Endodermal cell (in vitro differentiated cells): Measurements from ENCODE around the gene MAPKAPK2. TPM values are rescaled to one million over a fixed set of nuclear protein-coding genes. Genes with fewer than 3 reads are reported as not detected.
A peak's percentile ranks its signal among the peaks of the same experiment; 100 is the strongest.

ENCODE experiments used
- DNase-seq: peaks from one replicate; pipeline ENCODE4 v3.0.0-alpha.2; 2017
- H3K27ac ChIP-seq: 2 replicates; pipeline ENCODE4 v1.5.1; 2013; ENCODE audit warnings: mild to moderate bottlenecking, low read depth, low read length, moderate library complexity
- H3K27me3 ChIP-seq: 2 replicates; pipeline ENCODE4 v1.6.1; 2013; ENCODE audit warnings: mild to moderate bottlenecking, low read length, moderate library complexity; ENCODE audit not compliant: insufficient read depth, control insufficient read depth, poor library complexity, severe bottlenecking
- H3K36me3 ChIP-seq: 2 replicates; pipeline ENCODE4 v1.7.0; 2013; ENCODE audit warnings: mild to moderate bottlenecking, low read length, moderate library complexity; ENCODE audit not compliant: control insufficient read depth, insufficient read depth
- H3K4me1 ChIP-seq: one replicate; pipeline ENCODE4 v1.7.0; 2013; ENCODE audit warnings: low read length; ENCODE audit not compliant: control insufficient read depth, insufficient read depth
- H3K4me3 ChIP-seq: 2 replicates; pipeline ENCODE4 v1.5.1; 2013; ENCODE audit warnings: mild to moderate bottlenecking, low read length, moderate library complexity
- H3K9ac ChIP-seq: 2 replicates; pipeline ENCODE4 v1.6.1; 2013; ENCODE audit warnings: mild to moderate bottlenecking, low read length, moderate library complexity; ENCODE audit not compliant: poor library complexity, severe bottlenecking; ENCODE audit errors: extremely low read depth
- H3K9me3 ChIP-seq: 2 replicates; pipeline ENCODE4 v1.6.1; 2013; ENCODE audit warnings: mild to moderate bottlenecking, low read length, moderate library complexity; ENCODE audit not compliant: control insufficient read depth
- H3K27ac Mint-ChIP-seq: 2 replicates; pipeline ENCODE4 v1.8.0; 2020; ENCODE audit warnings: mixed read lengths
- H3K27me3 Mint-ChIP-seq: 2 replicates; pipeline ENCODE4 v1.8.0; 2021; ENCODE audit warnings: mild to moderate bottlenecking, mixed read lengths; ENCODE audit not compliant: insufficient read depth
- H3K36me3 Mint-ChIP-seq: 2 replicates; pipeline ENCODE4 v1.8.0; 2020; ENCODE audit warnings: low read depth, mixed read lengths
- H3K4me1 Mint-ChIP-seq: 2 replicates; pipeline ENCODE4 v1.8.0; 2020; ENCODE audit warnings: mixed read lengths
- H3K4me3 Mint-ChIP-seq: 2 replicates; pipeline ENCODE4 v1.8.0; 2020; ENCODE audit warnings: mild to moderate bottlenecking, moderate library complexity, mixed read lengths
- H3K9me3 Mint-ChIP-seq: 2 replicates; pipeline ENCODE4 v1.8.0; 2020; ENCODE audit warnings: mild to moderate bottlenecking, mixed read lengths
- CTCF ChIP-seq: fragments of 200-600 bp; sonication (generic); conservative IDR thresholded peaks from 2 replicates; pipeline ENCODE4 v1.5.0; 2021; ENCODE audit warnings: antibody characterized with exemption, mild to moderate bottlenecking
- whole genome bisulfite sequencing, 2 experiments: methylation state at CpG; one replicate each; pipeline versions ENCODE4 v1.1.5 to v1.1.7; 2013; ENCODE audit warnings: missing lambda C conversion rate in 2 of 2, mixed read lengths in 1 of 2; ENCODE audit not compliant: insufficient coverage in 1 of 2, insufficient read length in 1 of 2; 5-methylcytosine and 5-hydroxymethylcytosine counted together
- total RNA-seq, 2 donors: library from RNA; stranded (reverse); fragmentation: NEBNext Ultra II Directional in 1 of 2; extraction: Animal tissue kit (Norgen Biotek cat#: 25700) in 1 of 2; gene quantifications; 2 replicates in 1 of 2; 3 replicates in 1 of 2; pipeline ENCODE4 v1.2.1, GENCODE V29; 2021

MAPKAPK2 gene
- total RNA-seq, 2 donors from 2014 or later, result 72.8 to 79.7 TPM

DNA sequence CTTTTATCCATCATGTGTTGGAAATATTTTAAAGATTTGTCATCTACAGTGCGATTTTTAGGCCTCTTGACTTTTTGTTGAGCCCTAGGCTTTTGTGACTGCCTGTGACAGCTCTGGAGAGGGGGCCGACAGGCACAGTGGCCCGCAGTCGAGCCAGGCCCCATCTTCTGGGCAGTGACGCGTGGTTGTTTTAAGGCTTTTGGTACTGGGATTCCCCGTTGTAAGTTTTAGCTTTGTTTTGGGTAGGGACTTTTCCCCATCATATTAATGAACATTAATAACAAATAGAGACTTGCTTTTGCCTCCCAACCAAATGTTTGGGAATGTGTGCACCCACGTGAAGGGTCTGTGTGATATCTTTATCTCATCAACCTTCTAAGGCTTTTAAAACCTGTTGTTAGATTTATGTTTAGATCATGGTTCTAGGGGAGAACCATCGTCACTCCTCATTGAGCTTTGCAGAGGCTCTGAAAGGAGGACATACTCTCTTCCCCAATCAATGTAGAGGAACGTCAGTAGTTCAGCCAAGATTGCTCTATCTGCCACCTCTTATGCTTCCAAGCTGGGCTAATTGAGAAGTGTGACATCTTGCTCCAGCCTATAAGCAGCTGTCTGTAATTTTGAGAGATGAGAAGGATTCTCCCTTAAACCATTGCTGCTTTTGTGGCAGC lies 34.6 kb downstream of the MAPKAPK2 start:
- Histone ChIP-seq H3K27ac (no peak overlapping the region), H3K4me3 (no peak overlapping the region), H3K9ac (no peak overlapping the region), H3K9me3 (no peaks in the 10 kb centered on the region), H3K36me3 (no peaks in the 10 kb centered on the region), H3K27me3 (no peaks in the 10 kb centered on the region), H3K4me1 (peaks cover 10% of the 10 kb centered on the region)
- Mint-ChIP-seq H3K4me3 (no peak overlapping the region), H3K27ac (no peak overlapping the region), H3K4me1 (peaks cover 34% of the 10 kb centered on the region), H3K36me3 (no peaks in the 10 kb centered on the region), H3K9me3 (no peaks in the 10 kb centered on the region), H3K27me3 (no peaks in the 10 kb centered on the region)
- 93 to 97% methylated on average over 3 to 10 of the region's 10 CpGs for WGBS, 2 experiments
- no peak for DNase-seq
- no peak for TF ChIP-seq CTCF

- Mint-ChIP-seq H3K27ac (no peak overlapping the region), H3K36me3 (no peaks in the 10 kb centered on the region), H3K9me3 (no peaks in the 10 kb centered on the region), H3K27me3 (no peaks in the 10 kb centered on the region), H3K4me1 (peaks cover 33% of the 10 kb centered on the region), H3K4me3 (no peak overlapping the region)
- Histone ChIP-seq H3K9me3 (no peaks in the 10 kb centered on the region), H3K4me3 (no peak overlapping the region), H3K4me1 (peaks cover 10% of the 10 kb centered on the region), H3K27me3 (no peaks in the 10 kb centered on the region), H3K9ac (no peak overlapping the region), H3K36me3 (no peaks in the 10 kb centered on the region), H3K27ac (no peak overlapping the region)
- 94 to 100% methylated on average over 1 of the region's 1 CpG for whole genome bisulfite sequencing, 2 experiments
- no peak for TF ChIP-seq CTCF
- no peak for DNase-seq
Measured at GRCh38 chr1:206721454-206721853, 36.7 kb downstream of the MAPKAPK2 start.

- Mint-ChIP-seq H3K36me3 (no peaks in the 10 kb centered on the region), H3K9me3 (no peaks in the 10 kb centered on the region), H3K4me1 (peaks cover 33% of the 10 kb centered on the region), H3K27ac (peak overlapping the region; percentile 44), H3K27me3 (no peaks in the 10 kb centered on the region), H3K4me3 (no peak overlapping the region)
- no peak for DNase-seq
- Histone ChIP-seq H3K4me3 (no peak overlapping the region), H3K27me3 (no peaks in the 10 kb centered on the region), H3K9ac (no peak overlapping the region), H3K27ac (no peak overlapping the region), H3K4me1 (peaks cover 10% of the 10 kb centered on the region), H3K9me3 (no peaks in the 10 kb centered on the region), H3K36me3 (no peaks in the 10 kb centered on the region)
- no peak for TF ChIP-seq CTCF
- 93 to 100% methylated on average over 2 to 17 of the region's 17 CpGs for WGBS, 2 experiments
Measured at GRCh38 chr1:206722751-206723461, 38.2 kb downstream of the MAPKAPK2 start.
